Measurements from ENCODE around the gene GALNT8.

DNA sequence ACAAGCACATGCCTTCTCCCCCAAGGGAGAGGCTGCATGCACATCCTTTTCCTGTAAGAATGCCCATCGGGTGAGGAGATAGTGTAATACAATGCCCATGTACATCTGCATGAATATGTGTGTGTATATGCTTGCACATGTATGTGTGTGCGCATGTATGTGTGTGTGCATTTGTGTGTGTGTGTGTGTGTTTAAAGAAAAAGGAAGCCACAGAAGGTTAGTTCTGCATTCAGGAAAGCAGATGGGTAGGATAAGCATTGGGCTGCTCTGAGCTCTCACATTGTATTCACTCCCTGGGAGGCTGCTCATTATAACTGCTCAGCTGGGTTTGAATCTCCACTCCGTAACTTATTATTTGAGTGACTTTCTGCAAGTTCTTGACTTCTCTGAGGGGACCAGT lies 74.3 kb downstream of the GALNT8 start:
- no peak for TF ChIP-seq CTCF (IDR thresholded peaks at IDR 0.05; ENCODE audit: borderline replicate concordance, extremely low read depth, low read length, poor library complexity, severe bottlenecking)
- TF ChIP-seq EZH2 (IDR thresholded peaks at IDR 0.05; ENCODE audit: borderline replicate concordance, low read depth, low read length, severe bottlenecking): no peak

All from DND-41 (cell line).